Measurements from ENCODE around the gene IPCEF1.

- TF ChIP-seq, protein P1, sequence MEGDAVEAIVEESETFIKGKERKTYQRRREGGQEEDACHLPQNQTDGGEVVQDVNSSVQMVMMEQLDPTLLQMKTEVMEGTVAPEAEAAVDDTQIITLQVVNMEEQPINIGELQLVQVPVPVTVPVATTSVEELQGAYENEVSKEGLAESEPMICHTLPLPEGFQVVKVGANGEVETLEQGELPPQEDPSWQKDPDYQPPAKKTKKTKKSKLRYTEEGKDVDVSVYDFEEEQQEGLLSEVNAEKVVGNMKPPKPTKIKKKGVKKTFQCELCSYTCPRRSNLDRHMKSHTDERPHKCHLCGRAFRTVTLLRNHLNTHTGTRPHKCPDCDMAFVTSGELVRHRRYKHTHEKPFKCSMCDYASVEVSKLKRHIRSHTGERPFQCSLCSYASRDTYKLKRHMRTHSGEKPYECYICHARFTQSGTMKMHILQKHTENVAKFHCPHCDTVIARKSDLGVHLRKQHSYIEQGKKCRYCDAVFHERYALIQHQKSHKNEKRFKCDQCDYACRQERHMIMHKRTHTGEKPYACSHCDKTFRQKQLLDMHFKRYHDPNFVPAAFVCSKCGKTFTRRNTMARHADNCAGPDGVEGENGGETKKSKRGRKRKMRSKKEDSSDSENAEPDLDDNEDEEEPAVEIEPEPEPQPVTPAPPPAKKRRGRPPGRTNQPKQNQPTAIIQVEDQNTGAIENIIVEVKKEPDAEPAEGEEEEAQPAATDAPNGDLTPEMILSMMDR (IDR thresholded peaks at IDR 0.05; ENCODE audit: low read depth, low read length): no peak
- no peak for TF ChIP-seq POLR2A (IDR thresholded peaks at IDR 0.05; ENCODE audit: extremely low read depth, insufficient read length)
- TF ChIP-seq, protein P2, sequence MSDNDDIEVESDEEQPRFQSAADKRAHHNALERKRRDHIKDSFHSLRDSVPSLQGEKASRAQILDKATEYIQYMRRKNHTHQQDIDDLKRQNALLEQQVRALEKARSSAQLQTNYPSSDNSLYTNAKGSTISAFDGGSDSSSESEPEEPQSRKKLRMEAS (IDR thresholded peaks at IDR 0.05; ENCODE audit: low read depth, low read length): no peak
Measured at GRCh38 chr6:154228521-154228905, 128.1 kb downstream of the IPCEF1 start.

Data from NB4 (cell line).